GM19351 (cell line): ENCODE results near the gene KRTAP13-1.
A peak's percentile ranks its signal among the peaks of the same experiment; 100 is the strongest.

Experiments used
- ATAC-seq: cut with Tn5 transposase; IDR thresholded peaks from one replicate; pipeline ENCODE4 v1.9.1; 2021; ENCODE audit warnings: mild to moderate bottlenecking, moderate library complexity; ENCODE audit not compliant: unreplicated experiment

Gene KRTAP13-1, protein sequence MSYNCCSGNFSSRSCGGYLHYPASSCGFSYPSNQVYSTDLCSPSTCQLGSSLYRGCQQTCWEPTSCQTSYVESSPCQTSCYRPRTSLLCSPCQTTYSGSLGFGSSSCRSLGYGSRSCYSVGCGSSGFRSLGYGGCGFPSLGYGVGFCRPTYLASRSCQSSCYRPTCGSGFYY

DNA sequence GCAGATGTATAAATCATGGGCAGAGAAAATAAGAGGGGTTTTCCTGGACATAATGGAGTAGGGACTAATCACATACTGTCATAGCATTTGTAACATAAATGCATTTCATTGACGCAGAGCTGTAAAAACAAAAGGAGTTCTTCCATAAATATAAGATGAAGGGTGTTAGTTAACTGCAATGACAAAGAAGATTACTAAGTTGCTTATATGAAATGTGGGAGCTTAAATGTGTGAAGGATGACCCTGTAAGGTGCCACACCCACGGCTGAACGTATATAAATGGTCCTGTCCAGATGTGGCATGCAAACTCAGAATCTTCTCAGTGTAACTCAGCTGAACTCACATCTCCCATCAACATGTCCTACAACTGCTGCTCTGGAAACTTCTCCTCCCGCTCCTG lies at the start of gene KRTAP13-1:
Gene KRTAP13-1 (plus strand): TSS at position 301 of the 400 bp plus-strand sequence. CDS start 56 bp downstream, at position 357.
- ATAC-seq, result no peak

DNA sequence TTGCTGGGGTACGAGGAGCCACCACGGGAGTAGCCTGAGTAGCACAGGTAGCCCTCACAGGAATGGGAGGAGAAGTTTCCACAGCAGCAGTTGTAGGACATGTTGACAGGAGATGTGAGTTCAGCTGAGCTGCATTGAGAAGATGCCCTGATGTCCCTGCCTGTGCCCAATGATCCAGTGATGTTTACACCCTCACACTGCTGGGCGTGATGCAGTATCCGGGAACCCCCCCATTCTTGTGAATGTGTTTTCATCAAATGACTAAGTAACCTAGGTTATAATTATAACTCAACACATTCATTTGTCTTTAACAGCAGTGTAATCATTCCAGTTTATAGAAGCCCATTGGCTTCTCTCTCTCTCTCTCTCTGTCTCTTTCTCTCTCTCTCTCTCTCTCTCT lies 47.3 kb upstream of the KRTAP13-1 start, which contains the start of gene KRTAP23-1:
Gene KRTAP23-1 (minus strand): TSS at position 101 of the 400 bp plus-strand sequence. CDS start 0 bp downstream, at position 101.
- ATAC-seq, result no peak

DNA sequence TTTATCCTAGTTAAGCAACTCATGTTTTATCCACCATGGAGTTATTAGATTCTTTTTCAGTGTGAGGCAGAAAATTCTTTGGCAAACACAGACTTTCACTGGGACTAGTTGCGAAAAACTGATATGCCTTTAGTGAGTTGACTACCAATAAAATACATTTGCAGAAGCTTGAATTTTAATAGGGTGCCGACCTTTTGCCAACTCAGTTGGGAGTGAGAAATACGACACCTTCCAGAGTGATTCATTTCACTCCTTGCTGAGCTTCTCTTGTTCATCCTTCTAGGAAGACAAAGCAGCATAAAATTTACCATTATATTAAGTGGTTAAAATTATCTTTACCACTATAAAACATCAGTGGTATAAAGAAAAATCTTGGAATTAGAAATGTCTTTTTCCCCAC lies 46.3 kb upstream of the KRTAP13-1 start:
- no peak for ATAC-seq

DNA sequence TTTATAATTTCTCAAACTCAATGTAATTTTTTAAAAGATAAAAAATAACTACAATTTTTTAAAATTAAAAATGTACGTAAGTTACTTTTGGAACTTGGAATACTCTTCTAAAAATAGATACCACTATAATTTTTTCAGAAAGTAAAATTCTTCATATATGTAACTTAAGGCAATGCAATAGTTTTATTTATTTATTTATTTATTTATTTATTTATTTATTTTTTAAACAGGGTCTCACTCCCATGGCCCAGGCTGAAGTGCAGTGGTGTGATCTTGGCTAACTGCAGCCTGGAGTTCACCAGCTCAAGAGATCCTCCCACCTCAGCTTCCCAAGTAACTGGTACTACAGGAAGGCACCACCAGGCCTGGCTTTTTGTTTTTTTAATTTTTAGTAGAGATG lies 44.3 kb upstream of the KRTAP13-1 start:
- no peak for ATAC-seq

DNA sequence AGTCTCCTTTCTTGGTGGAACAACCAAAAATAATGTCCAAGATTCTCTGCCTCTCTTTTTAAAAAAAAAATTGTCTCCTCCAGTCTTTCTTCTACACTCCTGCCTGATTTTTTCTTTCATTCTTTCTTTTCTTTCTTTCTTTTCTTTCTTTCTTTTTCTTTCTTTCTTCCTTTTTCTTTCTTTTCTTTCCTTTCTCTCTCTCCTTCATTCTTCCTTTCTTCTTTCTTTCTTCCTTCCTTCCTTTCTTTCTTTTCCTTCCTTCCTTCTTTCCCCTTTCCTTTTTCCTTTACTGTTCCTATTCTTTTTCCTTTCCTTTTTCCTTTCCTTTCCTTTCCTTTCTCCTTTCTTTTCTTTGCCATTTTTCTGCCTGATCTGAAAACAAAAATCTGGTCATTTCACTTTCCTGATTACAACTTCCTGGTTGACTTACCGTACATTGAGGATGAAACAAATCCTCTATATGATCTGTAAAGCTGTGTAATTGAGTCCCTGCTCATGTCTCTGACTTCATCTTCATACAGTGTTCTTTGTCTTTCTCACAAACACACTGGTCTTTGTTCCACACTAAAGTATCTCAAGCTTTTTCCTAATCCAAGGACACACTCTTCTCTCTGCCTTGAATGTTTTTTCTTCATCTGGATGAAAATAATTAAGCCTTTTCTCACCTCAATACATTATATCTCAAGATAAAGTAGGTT lies 41.4 kb upstream of the KRTAP13-1 start:
- ATAC-seq, result no peak

DNA sequence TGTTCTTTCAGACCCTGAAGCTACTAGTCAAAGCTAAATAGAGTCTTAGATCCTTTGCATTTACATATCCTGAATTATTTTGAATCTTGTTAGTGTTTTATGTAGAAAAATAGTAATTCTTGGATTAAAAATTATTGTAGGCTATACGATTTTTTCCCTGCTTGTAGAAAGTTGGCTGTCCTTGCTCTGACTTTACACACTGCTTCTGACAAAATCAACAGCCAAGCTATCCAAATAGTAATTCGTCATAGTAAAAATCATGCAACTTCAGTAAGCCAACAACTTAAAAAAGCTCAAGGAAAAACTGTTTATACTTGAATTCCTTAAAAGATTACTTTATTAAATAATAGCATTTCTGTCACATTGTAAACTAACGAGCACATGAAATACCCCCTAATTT lies 39.9 kb upstream of the KRTAP13-1 start:
- no peak for ATAC-seq

DNA sequence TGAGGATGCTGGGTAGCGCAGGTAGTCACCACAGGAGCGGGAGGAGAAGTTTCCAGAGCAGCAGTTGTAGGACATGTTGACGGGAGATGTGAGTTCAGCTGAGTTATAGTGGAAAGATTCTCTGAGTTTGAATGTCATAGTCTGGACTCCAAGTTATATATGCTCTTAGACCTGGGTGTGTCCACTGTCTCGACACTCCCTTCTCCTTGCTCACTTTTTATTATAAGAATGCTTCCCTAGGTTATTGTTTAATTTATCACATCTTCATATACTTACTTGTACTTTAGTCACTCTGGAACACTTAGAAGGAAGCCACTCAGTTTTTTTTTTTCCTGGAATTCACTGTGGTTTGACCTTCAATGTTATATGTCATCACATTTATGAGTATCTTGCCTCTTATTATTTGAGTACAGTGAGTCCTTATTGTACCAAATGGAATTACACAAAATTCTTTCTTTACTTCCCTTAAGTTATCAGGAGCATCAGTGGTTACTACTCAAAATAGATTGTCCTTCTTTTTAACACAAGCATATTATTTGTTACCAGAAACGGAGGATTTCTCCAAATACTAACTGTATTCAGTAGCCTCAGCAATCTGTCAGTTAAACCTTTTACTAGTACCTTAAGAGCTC lies 23.6 kb upstream of the KRTAP13-1 start, which contains the start of gene KRTAP13-2:
Gene KRTAP13-2 (minus strand): TSS at position 133 of the 632 bp plus-strand sequence. CDS start 58 bp downstream, at position 75.
- no peak for ATAC-seq

DNA sequence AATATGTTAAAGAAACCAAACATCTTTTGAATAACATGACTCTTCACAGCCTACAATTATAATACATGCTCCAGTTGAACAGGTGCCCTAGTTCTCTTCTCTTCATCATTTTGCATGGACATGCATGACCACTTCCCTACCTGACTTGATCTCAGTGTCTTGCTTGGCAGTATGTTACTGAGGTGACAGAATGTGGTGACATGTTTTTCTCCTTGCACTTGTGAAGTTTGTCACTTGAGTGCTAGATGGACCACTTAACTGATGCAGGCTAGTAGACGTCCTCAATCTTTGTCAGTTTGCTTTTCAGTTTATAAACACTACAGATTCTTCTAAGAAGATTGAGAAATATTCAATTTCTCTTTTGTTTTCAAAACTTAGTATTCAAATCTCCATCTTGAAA lies 13.6 kb upstream of the KRTAP13-1 start:
- no peak for ATAC-seq

DNA sequence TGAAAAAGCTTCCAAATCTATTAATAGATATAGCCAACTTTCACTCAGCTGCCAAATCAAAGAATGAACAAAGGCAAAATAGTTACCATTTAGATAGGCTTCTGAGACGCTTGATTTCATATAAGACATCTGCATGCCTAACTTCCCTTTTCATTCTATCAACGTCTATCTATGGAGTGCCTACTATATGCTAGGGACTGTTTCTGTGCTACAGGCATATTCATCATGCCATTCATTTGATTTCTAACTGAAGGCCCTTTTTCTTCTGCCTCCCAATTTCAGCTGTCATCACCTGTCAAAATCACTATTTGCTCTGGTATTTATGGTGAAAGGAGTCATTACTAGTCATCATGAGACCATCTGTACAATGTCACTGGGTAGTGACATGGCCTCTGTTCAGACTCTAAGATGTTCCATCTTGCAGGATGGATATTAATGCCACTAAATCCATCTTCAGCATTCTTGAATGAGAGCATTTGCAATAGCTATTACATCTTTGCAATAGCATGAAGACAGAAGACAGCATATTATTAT lies 4.3 kb upstream of the KRTAP13-1 start:
- ATAC-seq, result no peak

DNA sequence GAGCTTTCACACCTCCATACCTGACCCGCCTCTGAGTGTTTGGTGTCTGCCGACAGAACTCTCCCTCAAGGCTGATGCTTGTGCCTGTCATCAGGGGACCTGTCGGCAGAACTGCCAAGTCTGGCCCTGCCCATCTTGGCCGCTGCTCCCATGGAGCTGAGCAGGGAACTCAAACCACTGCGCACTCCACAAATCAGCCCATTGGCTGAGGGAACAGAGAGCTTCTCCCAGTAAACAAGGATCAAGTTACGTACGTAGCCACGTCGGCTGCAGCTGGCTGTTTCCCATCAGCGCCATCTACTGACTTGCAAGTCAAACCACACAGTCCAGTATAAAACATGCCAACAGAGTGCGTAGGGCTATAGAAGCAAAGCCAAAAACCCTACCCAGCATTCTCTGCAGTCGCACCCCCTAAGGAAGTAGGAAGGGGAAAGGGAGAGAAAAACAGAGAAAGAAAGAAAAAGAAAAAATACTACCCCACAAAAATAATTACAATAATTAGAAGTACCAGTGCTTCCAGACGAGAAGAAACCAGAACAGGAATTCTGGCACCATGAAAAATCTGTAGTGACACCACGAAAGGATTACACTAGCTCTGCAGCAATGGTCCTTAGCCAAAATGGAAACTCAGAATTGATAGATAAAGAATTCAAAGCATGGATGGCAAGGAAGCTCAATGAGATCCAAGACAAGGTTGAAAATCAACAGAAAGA lies 13.1 kb downstream of the KRTAP13-1 start:
- ATAC-seq, result no peak

DNA sequence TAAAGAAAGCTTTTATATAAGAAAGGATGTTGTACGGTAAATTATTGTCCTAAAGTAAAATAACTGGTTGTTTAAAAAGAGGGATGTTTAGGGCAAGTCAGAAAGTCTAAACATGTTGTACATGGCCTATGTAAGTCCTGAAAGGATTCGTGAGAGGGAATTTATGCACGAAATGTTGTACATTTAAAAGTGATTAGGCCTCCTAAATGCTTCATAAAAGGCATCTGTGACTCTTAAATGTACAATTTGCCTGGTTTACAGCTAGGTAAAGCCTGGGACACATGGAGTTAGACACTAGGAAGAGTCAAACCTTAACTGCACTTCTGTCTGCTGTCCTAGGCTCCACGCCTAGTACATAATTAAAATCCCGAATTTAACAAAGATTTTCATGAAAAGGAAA lies 20.2 kb downstream of the KRTAP13-1 start:
- ATAC-seq, result no peak

DNA sequence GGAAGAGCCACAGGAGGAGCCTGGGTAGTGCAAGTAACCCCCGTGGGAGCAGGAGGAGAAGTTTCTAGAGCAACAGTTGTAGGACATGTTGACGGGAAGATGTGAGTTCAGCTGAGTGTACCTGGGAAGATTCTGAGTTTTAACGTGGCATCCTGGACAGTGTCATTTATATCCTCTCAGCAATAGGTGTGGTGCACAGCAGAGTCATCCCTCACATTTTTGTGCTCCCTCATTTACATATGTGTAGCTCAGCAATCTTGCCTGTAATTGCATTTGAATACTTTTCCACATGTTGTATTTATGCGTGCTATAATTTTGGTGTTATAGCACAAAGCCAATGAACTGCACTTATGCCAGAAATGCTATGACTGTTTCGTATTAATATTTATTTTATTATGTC lies 30.0 kb downstream of the KRTAP13-1 start, which contains the start of gene KRTAP13-3:
Gene KRTAP13-3 (minus strand): TSS at position 101 of the 400 bp plus-strand sequence. CDS start 14 bp downstream, at position 87.
- ATAC-seq, result no peak

DNA sequence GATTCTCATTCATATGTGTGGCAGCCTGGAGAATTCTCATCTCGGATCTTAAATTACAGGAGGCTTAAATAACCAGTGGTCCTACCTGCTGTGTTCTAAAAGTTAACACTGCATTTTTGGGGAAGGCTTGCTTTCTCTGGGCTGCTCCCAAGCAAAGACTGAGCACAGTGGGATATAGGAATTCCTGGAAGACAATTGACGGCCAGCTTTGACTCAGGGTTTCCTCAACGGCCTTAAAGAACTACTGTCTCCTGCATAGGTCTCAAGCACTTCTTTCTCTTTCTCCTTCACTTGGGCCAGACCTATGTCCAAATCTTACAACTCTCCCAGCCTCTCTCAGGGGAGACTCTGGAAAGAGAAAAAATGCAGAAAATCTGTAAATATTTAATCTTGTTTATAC lies 30.9 kb downstream of the KRTAP13-1 start:
- ATAC-seq, result no peak

DNA sequence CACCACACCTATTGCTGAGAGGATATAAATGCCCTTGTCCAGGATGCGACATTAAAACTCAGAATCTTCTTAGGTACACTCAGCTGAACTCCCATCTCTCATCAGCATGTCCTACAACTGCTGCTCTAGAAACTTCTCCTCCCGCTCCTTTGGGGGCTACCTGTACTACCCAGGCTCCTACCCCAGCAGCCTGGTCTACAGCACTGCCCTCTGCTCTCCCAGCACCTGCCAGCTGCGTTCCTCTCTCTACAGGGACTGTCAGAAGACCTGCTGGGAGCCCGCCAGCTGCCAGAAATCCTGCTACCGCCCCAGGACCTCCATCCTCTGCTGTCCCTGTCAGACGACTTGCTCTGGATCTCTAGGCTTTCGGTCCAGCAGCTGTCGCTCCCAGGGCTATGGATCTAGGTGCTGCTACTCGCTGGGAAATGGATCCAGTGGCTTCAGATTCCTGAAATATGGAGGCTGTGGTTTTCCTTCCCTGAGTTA lies 34.4 kb downstream of the KRTAP13-1 start, which contains the start of gene KRTAP13-4:
Gene KRTAP13-4 (plus strand): TSS at position 51 of the 486 bp plus-strand sequence. CDS start 56 bp downstream, at position 107.
- ATAC-seq, result no peak

DNA sequence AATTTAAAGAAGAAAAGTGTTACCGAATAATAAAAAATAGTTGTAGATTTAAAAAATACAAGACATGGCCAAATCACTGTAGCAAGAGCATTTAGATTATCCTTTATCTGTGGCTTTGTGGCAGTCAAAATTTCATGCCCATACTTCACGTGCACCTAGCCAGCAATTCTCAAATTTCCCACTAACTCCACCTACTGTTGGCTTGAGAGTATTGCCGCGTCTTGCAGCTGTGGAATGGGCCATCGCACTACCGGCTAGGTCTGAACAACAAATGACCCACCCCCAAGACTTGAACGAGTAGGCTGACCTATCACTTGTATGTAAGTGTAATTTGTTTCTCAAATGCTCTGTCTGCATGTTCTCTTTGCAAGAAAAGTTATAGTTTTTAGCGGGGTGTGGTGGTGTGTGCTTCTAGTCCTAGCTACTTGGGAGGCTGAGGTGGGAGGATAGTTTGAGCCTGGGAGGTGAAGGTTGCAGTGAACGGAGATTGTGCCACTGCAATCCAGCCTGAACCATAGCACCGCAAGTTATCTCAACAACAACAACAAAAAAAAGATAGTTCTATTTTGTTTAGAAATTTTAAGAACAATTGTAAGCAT lies 38.3 kb downstream of the KRTAP13-1 start:
- ATAC-seq, result peak; percentile 74

DNA sequence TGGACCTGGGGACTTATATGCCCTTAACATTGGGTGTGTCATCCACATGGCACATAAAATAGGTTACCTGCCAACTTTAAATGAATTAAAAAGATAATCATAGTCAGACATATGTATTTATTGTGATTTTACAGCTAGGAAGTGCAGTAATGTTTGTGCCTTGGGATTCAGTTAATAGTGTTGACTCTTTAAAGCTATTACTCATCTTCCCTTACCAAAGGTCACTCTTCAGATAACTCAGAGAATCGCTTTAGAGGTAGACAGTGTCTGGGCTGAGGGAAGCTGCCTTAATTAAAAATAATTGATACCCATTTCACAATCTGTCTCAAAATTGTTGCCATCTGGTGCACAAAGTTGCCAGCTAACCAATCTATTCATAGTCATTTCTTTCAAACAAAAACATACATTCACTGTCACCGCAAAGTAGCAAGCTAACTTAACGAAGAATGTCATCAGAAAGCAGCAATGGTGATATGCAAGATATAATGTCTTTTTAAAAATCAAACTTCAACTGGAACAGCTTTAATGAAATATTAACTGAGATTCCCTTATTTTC lies 41.3 kb downstream of the KRTAP13-1 start:
- no peak for ATAC-seq

DNA sequence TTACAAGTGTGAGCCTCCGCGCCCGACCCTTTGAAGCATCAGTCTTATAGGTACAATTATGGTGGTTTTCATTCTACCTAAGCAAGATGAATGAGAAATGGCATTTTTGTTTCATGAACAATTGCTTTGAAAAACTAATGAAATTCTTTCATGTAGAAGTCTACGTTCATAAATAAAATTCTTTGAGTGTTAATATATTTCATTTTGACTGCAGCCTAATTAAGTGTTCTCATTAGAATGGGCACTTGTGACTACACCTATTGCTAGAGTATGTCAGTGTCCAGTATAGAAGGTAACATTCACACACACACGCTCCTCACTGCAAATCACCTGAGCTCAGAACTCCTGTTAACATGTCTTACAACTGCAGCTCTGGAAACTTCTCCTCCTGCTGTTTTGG lies 44.1 kb downstream of the KRTAP13-1 start, which contains the start of gene KRTAP15-1:
Gene KRTAP15-1 (plus strand): TSS at position 301 of the 400 bp plus-strand sequence. CDS start 53 bp downstream, at position 354.
- no peak for ATAC-seq

DNA sequence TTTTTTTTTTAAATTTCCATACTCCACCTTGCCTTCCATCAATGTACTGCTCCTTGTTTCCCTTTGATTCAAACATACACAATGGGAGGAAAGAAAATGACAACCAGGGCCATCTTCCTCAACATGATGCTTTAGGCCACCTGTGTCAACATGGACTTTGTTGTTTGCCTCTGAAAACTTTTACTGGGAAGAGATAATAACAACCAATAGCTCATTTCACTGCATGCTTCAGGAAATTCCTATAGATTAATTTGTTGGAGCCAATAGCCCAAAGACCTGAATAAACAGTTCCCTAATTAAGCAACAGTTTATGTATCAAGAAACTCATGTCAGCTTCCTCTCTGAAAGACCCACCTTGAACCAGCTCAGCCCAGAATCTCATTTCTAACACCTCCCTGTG lies 47.4 kb downstream of the KRTAP13-1 start:
- no peak for ATAC-seq

DNA sequence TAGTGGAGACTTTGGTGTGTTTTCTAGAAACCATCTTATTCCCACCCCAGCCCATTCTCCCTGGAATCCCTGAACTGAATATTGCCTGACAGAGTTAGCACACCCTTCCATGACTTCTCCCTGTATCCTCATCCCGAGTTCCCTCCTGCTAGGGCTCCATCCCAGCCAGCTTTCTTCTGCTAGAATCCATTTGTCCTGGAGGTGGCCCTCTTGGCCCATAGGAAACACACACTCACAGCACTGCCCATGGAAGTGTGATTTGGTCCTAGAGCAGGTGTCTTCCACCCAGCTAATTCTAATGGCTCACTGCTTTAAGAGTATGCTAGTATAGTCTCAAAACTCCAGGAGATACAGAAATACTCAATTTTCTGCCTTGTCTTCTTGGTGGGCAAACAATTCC lies 48.4 kb downstream of the KRTAP13-1 start:
- no peak for ATAC-seq
